Eye (tissue), 1 donor: Measurements from ENCODE around the gene SPEF1.
A peak's percentile ranks its signal among the peaks of the same experiment; 100 is the strongest.
"Not testable (repeated sequence)": the region's sequence is repeated elsewhere in the genome, so short reads cannot be mapped to it uniquely, and the experiment has no call there.

Experiments used
- DNase-seq: peaks from one replicate; pipeline ENCODE4 v3.0.0-alpha.2; 2015

The SPEF1 gene

GRCh38 chr20:3804781-3805180, 23.5 kb upstream of the SPEF1 start:
- DNase-seq: no peak

GRCh38 chr20:3804254-3804751, 23.1 kb upstream of the SPEF1 start:
- no peak for DNase-seq

GRCh38 chr20:3803854-3804253, 22.6 kb upstream of the SPEF1 start:
- DNase-seq: no peak

- no peak for DNase-seq
These were observed 22.0 kb upstream of the SPEF1 start for GRCh38 chr20:3803289-3803688.

- no peak for DNase-seq
These were observed 21.4 kb upstream of the SPEF1 start for GRCh38 chr20:3802524-3803239.

- DNase-seq: no peak
These were observed 20.6 kb upstream of the SPEF1 start for GRCh38 chr20:3801846-3802245.

- no peak for DNase-seq
These were observed 20.1 kb upstream of the SPEF1 start for GRCh38 chr20:3801299-3801698.

GRCh38 chr20:3800878-3801260, 19.6 kb upstream of the SPEF1 start:
- DNase-seq: no peak

GRCh38 chr20:3800256-3800877, 19.1 kb upstream of the SPEF1 start:
- no peak for DNase-seq

GRCh38 chr20:3798908-3799248, 17.6 kb upstream of the SPEF1 start:
- DNase-seq: no peak

GRCh38 chr20:3798373-3798768, 17.1 kb upstream of the SPEF1 start:
- no peak for DNase-seq

- no peak for DNase-seq
These were observed 16.5 kb upstream of the SPEF1 start for GRCh38 chr20:3797592-3798372.

- DNase-seq: no peak
These were observed 15.9 kb upstream of the SPEF1 start for GRCh38 chr20:3797226-3797545.

- peak; percentile 33 for DNase-seq
These were observed 15.4 kb upstream of the SPEF1 start for GRCh38 chr20:3796477-3797225.

- DNase-seq: peak; percentile 97
These were observed 14.5 kb upstream of the SPEF1 start, which contains the start of gene CDC25B for GRCh38 chr20:3795511-3796468. Gene CDC25B (plus strand): TSS chr20:3796310. CDS start chr20:3796532, 222 bp downstream.

GRCh38 chr20:3794701-3795420, 13.6 kb upstream of the SPEF1 start:
- no peak for DNase-seq

- DNase-seq: not testable (repeated sequence)
These were observed 12.9 kb upstream of the SPEF1 start for GRCh38 chr20:3794168-3794567.

GRCh38 chr20:3789201-3789600, 8.0 kb upstream of the SPEF1 start:
- not testable (repeated sequence) for DNase-seq

GRCh38 chr20:3788685-3789155, 7.5 kb upstream of the SPEF1 start:
- no peak for DNase-seq

GRCh38 chr20:3787324-3788014, 6.2 kb upstream of the SPEF1 start:
- no peak for DNase-seq
